ENCODE measurements around the gene MADD.
"Not testable (repeated sequence)": the region's sequence is repeated elsewhere in the genome, so short reads cannot be mapped to it uniquely, and the experiment has no call there.

The MADD gene

DNA sequence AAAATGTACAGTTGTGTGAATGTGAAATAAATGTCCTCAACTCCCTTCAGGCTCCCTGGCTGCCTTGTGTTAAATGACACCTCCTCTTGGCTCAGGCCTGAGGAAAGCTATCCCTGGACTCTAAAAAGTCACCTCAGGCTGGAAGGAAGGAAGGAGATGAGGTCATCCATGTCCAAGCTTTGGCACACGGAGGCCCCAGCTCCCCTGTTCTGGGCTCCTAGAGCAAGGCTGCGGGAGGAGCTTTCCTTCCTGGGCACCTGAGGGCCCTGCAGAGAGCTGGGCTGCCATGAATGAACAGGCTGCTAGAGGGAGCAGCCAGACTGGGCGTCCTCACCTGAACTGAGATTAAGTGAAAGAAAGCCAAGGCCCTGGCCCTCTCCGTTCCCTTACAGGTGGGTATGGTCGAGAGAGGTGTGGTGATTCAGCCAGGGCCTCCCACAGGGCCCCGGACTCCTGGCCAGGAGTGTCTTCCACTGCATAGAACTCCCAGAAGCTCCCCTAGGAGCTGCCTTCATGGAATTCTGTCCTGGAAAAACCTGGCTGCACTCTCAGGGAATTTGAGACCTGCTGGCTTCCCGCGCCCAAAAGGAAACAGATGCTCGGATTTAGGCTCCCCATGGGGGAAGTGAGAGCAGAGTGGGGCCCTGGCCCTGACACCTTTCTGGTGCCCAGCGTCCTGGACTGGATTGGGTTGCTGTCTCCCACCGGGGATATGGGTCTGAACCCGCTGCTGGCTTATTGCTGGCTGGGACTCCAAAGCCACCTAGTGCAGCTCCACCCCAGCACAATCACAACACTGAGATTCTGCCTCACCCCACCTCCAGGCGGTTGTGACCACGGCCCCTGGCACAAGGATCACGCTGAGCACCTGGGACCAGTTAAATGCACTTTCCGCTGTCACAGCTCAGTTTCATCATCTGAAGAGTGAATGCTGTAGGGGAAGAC lies 60.3 kb downstream of the MADD start:
- Histone ChIP-seq H3K27ac (ENCODE audit: low read length) (no peak overlapping the region), H3K27me3 (ENCODE audit: control insufficient read depth, insufficient read depth, low read length) (no peaks in the 10 kb centered on the region), H3K9me3 (ENCODE audit: control insufficient read depth, insufficient read depth, low read length) (no peaks in the 10 kb centered on the region), H3K4me3 (ENCODE audit: low read length) (no peak overlapping the region), H3K4me1 (ENCODE audit: control insufficient read depth, insufficient read depth, low read length) (no peaks in the 10 kb centered on the region), H3K36me3 (ENCODE audit: control insufficient read depth, insufficient read depth, low read length) (peaks cover 13% of the 10 kb centered on the region)
- no peak for DNase-seq (ENCODE audit: low read depth, low spot score)
- WGBS (ENCODE audit: insufficient coverage, insufficient read length) = no CpG with 5 or more reads among the region's 16 CpGs

DNA sequence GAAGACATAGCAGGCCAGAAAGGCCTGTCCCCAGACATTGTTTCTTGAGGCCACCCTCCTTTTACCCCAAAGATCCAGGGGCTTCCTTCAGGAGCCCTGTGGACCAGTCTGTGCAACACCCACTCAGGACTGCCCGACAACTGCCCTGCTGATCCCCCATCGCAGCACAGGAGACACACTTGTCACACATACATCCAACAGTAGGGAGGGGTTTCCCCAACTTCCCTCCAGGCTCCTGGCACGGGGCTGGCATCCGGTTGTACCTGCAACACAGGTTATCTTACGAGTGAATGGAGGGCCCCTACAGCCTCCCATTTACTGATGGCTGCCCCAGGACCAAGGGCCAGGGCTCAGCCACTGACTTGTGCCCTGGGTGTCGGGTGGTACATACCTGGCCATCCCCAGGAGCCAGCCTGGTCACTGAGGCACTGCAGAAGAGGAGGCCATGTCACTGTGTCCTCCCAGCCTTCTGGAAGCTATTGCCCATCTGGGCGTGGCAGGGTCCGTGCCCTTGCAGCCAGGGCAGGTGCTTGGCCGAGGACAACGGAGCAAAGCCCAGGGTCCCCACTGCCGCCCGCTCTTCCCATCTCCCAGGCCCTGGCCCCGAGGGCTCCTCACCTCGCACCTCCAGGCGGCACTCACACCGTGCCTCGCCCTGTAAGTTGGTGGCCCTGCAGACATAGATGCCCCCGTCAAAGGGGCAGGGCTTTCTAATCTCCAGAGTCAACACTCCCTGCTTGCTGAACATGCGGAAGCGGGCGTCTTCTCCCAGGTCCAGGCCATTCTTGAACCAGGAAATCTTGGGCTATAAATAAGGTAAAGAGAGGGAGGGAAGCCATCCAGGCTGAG lies 61.7 kb downstream of the MADD start:
- Histone ChIP-seq H3K27me3 (ENCODE audit: control insufficient read depth, insufficient read depth, low read length) (no peaks in the 10 kb centered on the region), H3K4me3 (ENCODE audit: low read length) (no peak overlapping the region), H3K27ac (ENCODE audit: low read length) (no peak overlapping the region)

DNA sequence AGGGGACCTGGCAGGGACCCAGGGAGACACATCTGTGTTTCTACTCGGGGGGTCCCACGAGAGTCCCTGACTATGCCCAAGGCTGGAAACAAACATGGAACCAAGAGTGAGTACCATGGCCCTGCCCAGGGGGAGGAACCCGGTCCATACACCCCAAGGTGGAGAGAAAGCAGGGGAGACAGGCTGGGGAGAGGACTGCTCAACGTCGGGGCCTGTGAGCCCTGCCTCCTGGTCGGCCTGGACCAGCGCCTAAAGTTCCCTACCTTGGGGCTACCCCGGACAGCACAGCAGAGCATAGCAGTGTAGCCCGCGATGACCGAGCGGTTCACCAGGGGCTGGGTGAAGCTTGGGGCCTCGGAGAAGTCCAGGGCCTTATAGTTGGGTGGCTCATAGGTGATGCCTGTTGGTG lies 62.4 kb downstream of the MADD start:
- Histone ChIP-seq H3K27ac (ENCODE audit: low read length) (no peak overlapping the region), H3K4me1 (ENCODE audit: control insufficient read depth, insufficient read depth, low read length) (no peaks in the 10 kb centered on the region), H3K4me3 (ENCODE audit: low read length) (no peak overlapping the region), H3K27me3 (ENCODE audit: control insufficient read depth, insufficient read depth, low read length) (no peaks in the 10 kb centered on the region), H3K9me3 (ENCODE audit: control insufficient read depth, insufficient read depth, low read length) (no peaks in the 10 kb centered on the region), H3K36me3 (ENCODE audit: control insufficient read depth, insufficient read depth, low read length) (peaks cover 10% of the 10 kb centered on the region)
- WGBS (ENCODE audit: insufficient coverage, insufficient read length) = no CpG with 5 or more reads among the region's 13 CpGs
- DNase-seq (ENCODE audit: low read depth, low spot score) = no peak

More for the DNA sequence above, 61.7 kb downstream of the MADD start:
- H3K36me3 ChIP-seq (ENCODE audit: control insufficient read depth, insufficient read depth, low read length) = peaks cover 13% of the 10 kb centered on the region
- no peaks in the 10 kb centered on the region for H3K4me1 ChIP-seq (ENCODE audit: control insufficient read depth, insufficient read depth, low read length)
- H3K9me3 ChIP-seq (ENCODE audit: control insufficient read depth, insufficient read depth, low read length) = no peaks in the 10 kb centered on the region
- no CpG with 5 or more reads among the region's 21 CpGs for WGBS (ENCODE audit: insufficient coverage, insufficient read length)
- DNase-seq (ENCODE audit: low read depth, low spot score) = no peak

DNA sequence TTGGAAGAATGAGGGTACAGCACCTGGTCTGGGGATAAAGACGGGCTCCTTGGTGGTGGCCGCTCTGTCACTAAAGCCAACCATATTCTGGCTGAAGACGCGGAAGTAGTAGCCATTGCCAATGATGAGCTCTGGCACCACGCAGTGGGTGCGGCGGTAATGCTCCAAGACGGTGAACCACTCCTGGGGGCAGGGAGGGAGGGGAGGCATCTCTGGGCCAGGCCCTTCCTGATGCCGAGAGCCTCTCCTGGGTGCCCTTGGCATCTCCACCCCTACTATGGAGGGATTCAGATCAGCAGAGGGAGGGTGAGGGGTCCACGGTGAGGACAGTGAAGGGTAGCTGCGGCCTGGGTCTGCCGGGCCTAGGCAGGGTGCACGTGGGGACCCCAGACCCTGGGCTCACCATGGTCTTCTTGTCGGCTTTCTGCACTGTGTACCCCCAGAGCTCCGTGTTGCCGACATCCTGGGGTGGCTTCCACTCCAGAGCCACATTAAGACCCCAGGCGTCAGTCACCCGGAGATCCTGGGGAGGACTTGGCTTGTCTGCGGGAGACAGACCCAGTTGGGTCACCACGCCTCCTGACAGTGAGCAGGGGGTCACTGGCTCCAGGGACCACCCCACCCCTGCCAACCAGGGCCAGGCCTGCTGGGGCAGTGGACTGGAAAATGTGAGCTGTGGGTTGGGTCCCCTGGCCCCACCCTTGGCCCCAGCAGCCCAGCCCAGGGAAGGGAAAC lies 63.0 kb downstream of the MADD start:
- Histone ChIP-seq H3K27me3 (ENCODE audit: control insufficient read depth, insufficient read depth, low read length) (no peaks in the 10 kb centered on the region), H3K27ac (ENCODE audit: low read length) (no peak overlapping the region)

DNA sequence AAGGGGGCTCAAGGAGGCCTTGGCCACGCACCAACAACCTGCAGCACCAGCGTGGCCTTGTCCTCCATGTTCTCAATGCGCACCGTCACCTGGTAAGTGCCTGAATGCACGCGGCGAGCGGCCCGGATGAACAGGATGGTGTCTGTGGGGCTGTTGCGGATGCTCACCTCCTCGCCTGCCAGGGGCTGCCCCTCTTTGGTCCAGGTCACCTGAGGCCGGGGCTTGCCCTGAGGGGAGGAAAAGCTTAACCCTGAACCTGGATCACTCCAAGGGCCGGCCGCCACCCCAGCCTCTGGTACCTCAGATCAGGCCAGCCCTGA lies 63.6 kb downstream of the MADD start:
- no peak for DNase-seq (ENCODE audit: low read depth, low spot score)
- H3K36me3 ChIP-seq (ENCODE audit: control insufficient read depth, insufficient read depth, low read length) = peaks cover 6% of the 10 kb centered on the region
- H3K4me1 ChIP-seq (ENCODE audit: control insufficient read depth, insufficient read depth, low read length) = no peaks in the 10 kb centered on the region
- no peaks in the 10 kb centered on the region for H3K27me3 ChIP-seq (ENCODE audit: control insufficient read depth, insufficient read depth, low read length)
- no CpG with 5 or more reads among the region's 14 CpGs for WGBS (ENCODE audit: insufficient coverage, insufficient read length)
- no peak overlapping the region for H3K27ac ChIP-seq (ENCODE audit: low read length)
- H3K9me3 ChIP-seq (ENCODE audit: control insufficient read depth, insufficient read depth, low read length) = no peaks in the 10 kb centered on the region
- no peak overlapping the region for H3K4me3 ChIP-seq (ENCODE audit: low read length)

More for the DNA sequence above, 63.0 kb downstream of the MADD start:
- no peak for DNase-seq (ENCODE audit: low read depth, low spot score)
- no peaks in the 10 kb centered on the region for H3K4me1 ChIP-seq (ENCODE audit: control insufficient read depth, insufficient read depth, low read length)
- H3K36me3 ChIP-seq (ENCODE audit: control insufficient read depth, insufficient read depth, low read length) = peaks cover 7% of the 10 kb centered on the region
- H3K4me3 ChIP-seq (ENCODE audit: low read length) = no peak overlapping the region
- no peaks in the 10 kb centered on the region for H3K9me3 ChIP-seq (ENCODE audit: control insufficient read depth, insufficient read depth, low read length)
- no CpG with 5 or more reads among the region's 20 CpGs for WGBS (ENCODE audit: insufficient coverage, insufficient read length)

DNA sequence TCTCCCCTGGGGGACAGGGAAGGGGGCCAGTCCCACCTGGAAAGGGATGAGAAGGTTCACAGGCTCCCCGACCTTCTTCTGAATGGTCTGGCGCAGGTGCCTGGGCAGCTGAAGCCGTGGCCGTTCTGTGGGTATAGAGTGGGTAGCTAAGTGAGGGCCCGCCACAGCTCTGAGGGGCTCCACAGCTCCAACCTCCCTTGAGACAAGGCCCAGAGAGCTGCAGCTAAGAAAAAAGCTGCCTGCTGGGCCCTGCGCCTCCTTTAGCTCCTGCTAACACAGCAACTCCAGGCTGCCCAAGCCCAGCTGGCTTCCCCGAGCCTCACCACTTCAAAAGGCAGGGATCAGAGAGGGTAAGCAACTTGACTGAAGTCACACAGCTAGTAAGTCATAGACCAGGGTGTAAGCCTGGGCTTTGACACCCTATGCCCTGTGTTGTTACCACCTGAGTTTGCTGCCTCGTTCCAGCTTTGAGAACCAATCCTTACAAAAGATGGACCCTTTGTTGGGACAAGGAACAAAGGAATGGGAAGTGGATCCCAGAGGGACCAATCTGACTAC lies 64.0 kb downstream of the MADD start:
- no peak for DNase-seq (ENCODE audit: low read depth, low spot score)
- WGBS (ENCODE audit: insufficient coverage, insufficient read length) = no CpG with 5 or more reads among the region's 8 CpGs

DNA sequence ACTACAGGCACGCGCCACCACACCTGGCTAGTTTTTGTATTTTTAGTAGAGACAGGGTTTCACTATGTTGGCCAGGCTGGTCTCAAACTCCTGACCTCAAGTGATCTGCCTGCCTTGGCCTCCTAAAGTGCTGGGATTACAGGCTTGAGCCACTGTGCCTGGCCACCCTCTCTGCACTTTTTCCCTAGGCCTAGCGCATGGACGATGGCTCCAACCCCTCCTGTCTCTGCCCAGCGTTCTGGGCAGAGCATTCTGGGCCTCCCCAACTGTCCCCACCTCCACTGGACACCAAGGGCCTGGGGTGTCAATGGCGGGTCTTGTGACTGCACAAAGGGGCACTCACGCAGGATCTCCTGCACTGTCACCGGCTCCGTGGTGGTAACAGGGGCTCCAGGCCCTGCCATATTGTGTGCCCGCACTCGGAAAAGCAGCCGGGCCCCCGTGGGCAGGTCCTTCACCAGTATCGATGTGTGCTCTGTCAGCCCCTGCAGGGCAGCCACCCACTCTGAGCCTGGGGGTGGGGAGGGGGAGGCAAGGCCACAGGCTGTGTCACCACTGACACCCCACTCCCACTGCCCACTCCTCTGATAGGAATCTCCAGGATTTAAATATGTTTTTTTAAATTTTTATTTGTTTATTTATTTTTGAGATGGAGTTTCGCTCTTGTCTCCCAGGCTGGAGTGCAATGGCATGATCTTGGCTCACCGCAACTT lies 64.9 kb downstream of the MADD start:
- H3K36me3 ChIP-seq (ENCODE audit: control insufficient read depth, insufficient read depth, low read length) = not testable (repeated sequence)
- WGBS (ENCODE audit: insufficient coverage, insufficient read length) = no CpG with 5 or more reads among the region's 16 CpGs

More for the DNA sequence above, 64.0 kb downstream of the MADD start:
- Histone ChIP-seq H3K4me3 (ENCODE audit: low read length) (no peak overlapping the region), H3K9me3 (ENCODE audit: control insufficient read depth, insufficient read depth, low read length) (no peaks in the 10 kb centered on the region), H3K36me3 (ENCODE audit: control insufficient read depth, insufficient read depth, low read length) (peaks cover 3% of the 10 kb centered on the region), H3K27me3 (ENCODE audit: control insufficient read depth, insufficient read depth, low read length) (no peaks in the 10 kb centered on the region), H3K4me1 (ENCODE audit: control insufficient read depth, insufficient read depth, low read length) (no peaks in the 10 kb centered on the region), H3K27ac (ENCODE audit: low read length) (no peak overlapping the region)

DNA sequence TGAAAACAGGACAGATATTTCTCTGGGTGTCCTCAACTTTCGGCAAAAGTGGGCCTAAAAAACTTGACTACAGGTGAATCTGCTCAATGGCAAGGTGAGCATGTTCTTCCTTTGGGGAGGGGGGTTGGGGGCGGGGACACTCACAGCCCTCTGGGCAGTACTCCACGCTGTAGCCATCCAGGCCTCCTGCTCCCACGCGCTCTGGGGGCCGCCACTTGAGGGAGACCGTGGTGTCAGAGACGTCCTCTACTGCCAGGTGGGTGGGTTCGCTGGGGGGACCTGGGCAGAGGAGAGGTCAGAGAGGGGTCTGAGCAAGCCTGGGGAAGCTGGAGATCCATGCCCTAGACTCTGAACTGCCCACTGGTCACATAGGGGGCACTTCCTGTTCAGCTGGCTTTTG lies 65.8 kb downstream of the MADD start:
- H3K27ac ChIP-seq (ENCODE audit: low read length) = no peak overlapping the region
- no peaks in the 10 kb centered on the region for H3K27me3 ChIP-seq (ENCODE audit: control insufficient read depth, insufficient read depth, low read length)
- no peaks in the 10 kb centered on the region for H3K9me3 ChIP-seq (ENCODE audit: control insufficient read depth, insufficient read depth, low read length)
- H3K36me3 ChIP-seq (ENCODE audit: control insufficient read depth, insufficient read depth, low read length) = no peaks in the 10 kb centered on the region; the same call in 1 of the 2 replicates
- H3K4me3 ChIP-seq (ENCODE audit: low read length) = no peak overlapping the region
- no peaks in the 10 kb centered on the region for H3K4me1 ChIP-seq (ENCODE audit: control insufficient read depth, insufficient read depth, low read length)
- no peak for DNase-seq (ENCODE audit: low read depth, low spot score)
- WGBS (ENCODE audit: insufficient coverage, insufficient read length) = no CpG with 5 or more reads among the region's 9 CpGs

More for the DNA sequence above, 64.9 kb downstream of the MADD start:
- not testable (repeated sequence) for H3K27ac ChIP-seq (ENCODE audit: low read length); H3K27me3 ChIP-seq (ENCODE audit: control insufficient read depth, insufficient read depth, low read length); H3K4me1 ChIP-seq (ENCODE audit: control insufficient read depth, insufficient read depth, low read length); H3K4me3 ChIP-seq (ENCODE audit: low read length); H3K9me3 ChIP-seq (ENCODE audit: control insufficient read depth, insufficient read depth, low read length); DNase-seq (ENCODE audit: low read depth, low spot score)

DNA sequence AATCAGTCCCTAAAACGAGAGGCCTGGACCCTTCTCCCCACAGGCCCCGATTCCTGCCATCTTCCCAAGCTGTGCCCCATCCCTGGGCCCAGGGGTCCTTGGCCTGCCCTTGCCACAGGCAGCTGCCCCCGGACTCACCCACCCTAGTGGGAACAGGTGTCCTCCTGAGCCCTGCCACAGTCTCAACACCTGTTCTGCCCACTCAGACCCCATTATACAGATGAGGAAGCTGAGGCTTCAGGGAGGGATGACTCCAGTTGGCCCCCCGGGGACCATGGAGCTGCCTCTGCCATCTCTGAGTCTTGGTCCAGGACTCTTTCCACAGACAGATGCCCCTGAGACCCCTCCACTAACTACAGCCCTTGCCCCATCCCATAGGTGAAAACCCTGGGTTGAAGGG lies 66.7 kb downstream of the MADD start:
- H3K27me3 ChIP-seq (ENCODE audit: control insufficient read depth, insufficient read depth, low read length) = no peaks in the 10 kb centered on the region
- no peaks in the 10 kb centered on the region for H3K9me3 ChIP-seq (ENCODE audit: control insufficient read depth, insufficient read depth, low read length)
- WGBS (ENCODE audit: insufficient coverage, insufficient read length) = no CpG with 5 or more reads among the region's 4 CpGs
- H3K4me3 ChIP-seq (ENCODE audit: low read length) = no peak overlapping the region
- H3K36me3 ChIP-seq (ENCODE audit: control insufficient read depth, insufficient read depth, low read length) = no peaks in the 10 kb centered on the region; the same call in 1 of the 2 replicates
- no peaks in the 10 kb centered on the region for H3K4me1 ChIP-seq (ENCODE audit: control insufficient read depth, insufficient read depth, low read length)
- DNase-seq (ENCODE audit: low read depth, low spot score) = no peak
- H3K27ac ChIP-seq (ENCODE audit: low read length) = no peak overlapping the region

Data from iPS DF 6.9 (cell line).